ENCODE data around the gene CAPN9.

CAPN9 gene

GRCh38 chr1:230739564-230740290 lies 7.5 kb upstream of the CAPN9 start:
- DNase-seq (ENCODE audit: low read depth): no peak
- no peak overlapping the region for H3K4me3 ChIP-seq (ENCODE audit: low read depth, low read length)

GRCh38 chr1:230743899-230744298 lies 3.3 kb upstream of the CAPN9 start:
- no peak overlapping the region for H3K4me3 ChIP-seq (ENCODE audit: low read depth, low read length)
- no peak for DNase-seq (ENCODE audit: low read depth)

- DNase-seq (ENCODE audit: low read depth): no peak
- H3K4me3 ChIP-seq (ENCODE audit: low read depth, low read length): no peak overlapping the region
Observed at GRCh38 chr1:230744382-230744781, 2.8 kb upstream of the CAPN9 start.

- H3K4me3 ChIP-seq (ENCODE audit: low read depth, low read length): no peak overlapping the region
- no peak for DNase-seq (ENCODE audit: low read depth)
Observed at GRCh38 chr1:230745071-230745470, 2.1 kb upstream of the CAPN9 start.

GRCh38 chr1:230746617-230747016 lies 571 bp upstream of the CAPN9 start:
- DNase-seq (ENCODE audit: low read depth): no peak
- H3K4me3 ChIP-seq (ENCODE audit: low read depth, low read length): no peak overlapping the region

- no peak for DNase-seq (ENCODE audit: low read depth)
Observed at GRCh38 chr1:230747890-230748800, 957 bp downstream of the CAPN9 start.

GRCh38 chr1:230749150-230749549 lies 2.0 kb downstream of the CAPN9 start:
- no peak for DNase-seq (ENCODE audit: low read depth)
- no peak overlapping the region for H3K4me3 ChIP-seq (ENCODE audit: low read depth, low read length)

More at GRCh38 chr1:230747890-230748800, 957 bp downstream of the CAPN9 start:
- no peak overlapping the region for H3K4me3 ChIP-seq (ENCODE audit: low read depth, low read length)

GRCh38 chr1:230749635-230750034 lies 2.4 kb downstream of the CAPN9 start:
- H3K4me3 ChIP-seq (ENCODE audit: low read depth, low read length): no peak overlapping the region

GRCh38 chr1:230750576-230750975 lies 3.4 kb downstream of the CAPN9 start:
- no peak for DNase-seq (ENCODE audit: low read depth)

More at GRCh38 chr1:230749635-230750034, 2.4 kb downstream of the CAPN9 start:
- DNase-seq (ENCODE audit: low read depth): no peak

GRCh38 chr1:230750986-230751625 lies 3.9 kb downstream of the CAPN9 start:
- no peak overlapping the region for H3K4me3 ChIP-seq (ENCODE audit: low read depth, low read length)

More at GRCh38 chr1:230750576-230750975, 3.4 kb downstream of the CAPN9 start:
- H3K4me3 ChIP-seq (ENCODE audit: low read depth, low read length): no peak overlapping the region

GRCh38 chr1:230752407-230752806 lies 5.2 kb downstream of the CAPN9 start:
- no peak overlapping the region for H3K4me3 ChIP-seq (ENCODE audit: low read depth, low read length)
- DNase-seq (ENCODE audit: low read depth): no peak

More at GRCh38 chr1:230750986-230751625, 3.9 kb downstream of the CAPN9 start:
- DNase-seq (ENCODE audit: low read depth): no peak

- H3K4me3 ChIP-seq (ENCODE audit: low read depth, low read length): no peak overlapping the region
Observed at GRCh38 chr1:230753191-230753585, 6.0 kb downstream of the CAPN9 start.

GRCh38 chr1:230753586-230754251 lies 6.5 kb downstream of the CAPN9 start:
- DNase-seq (ENCODE audit: low read depth): no peak
- peak overlapping the region; percentile 24 for H3K4me3 ChIP-seq (ENCODE audit: low read depth, low read length)

More at GRCh38 chr1:230753191-230753585, 6.0 kb downstream of the CAPN9 start:
- no peak for DNase-seq (ENCODE audit: low read depth)

GRCh38 chr1:230754796-230755195 lies 7.6 kb downstream of the CAPN9 start:
- DNase-seq (ENCODE audit: low read depth): peak; percentile 25

GRCh38 chr1:230757856-230758708 lies 10.9 kb downstream of the CAPN9 start:
- H3K4me3 ChIP-seq (ENCODE audit: low read depth, low read length): no peak overlapping the region
- DNase-seq (ENCODE audit: low read depth): no peak

More at GRCh38 chr1:230754796-230755195, 7.6 kb downstream of the CAPN9 start:
- H3K4me3 ChIP-seq (ENCODE audit: low read depth, low read length): no peak overlapping the region

- no peak overlapping the region for H3K4me3 ChIP-seq (ENCODE audit: low read depth, low read length)
- DNase-seq (ENCODE audit: low read depth): no peak
Observed at GRCh38 chr1:230758709-230759368, 11.7 kb downstream of the CAPN9 start.

- DNase-seq (ENCODE audit: low read depth): no peak
- no peak overlapping the region for H3K4me3 ChIP-seq (ENCODE audit: low read depth, low read length)
Observed at GRCh38 chr1:230759369-230760065, 12.3 kb downstream of the CAPN9 start.

Data from skeletal muscle cell (primary cell).